Measurements from ENCODE around the gene TMEM169. TPM values are rescaled to one million over a fixed set of nuclear protein-coding genes. Genes with fewer than 3 reads are reported as not detected.

The TMEM169 gene
- total and polyA plus RNA-seq, 10 of the 15 experiments (the other 5 are each of a cell fraction or from before 2014, with no cell fraction given), result 0.23 to 3.2 (median 2.3) TPM

DNA sequence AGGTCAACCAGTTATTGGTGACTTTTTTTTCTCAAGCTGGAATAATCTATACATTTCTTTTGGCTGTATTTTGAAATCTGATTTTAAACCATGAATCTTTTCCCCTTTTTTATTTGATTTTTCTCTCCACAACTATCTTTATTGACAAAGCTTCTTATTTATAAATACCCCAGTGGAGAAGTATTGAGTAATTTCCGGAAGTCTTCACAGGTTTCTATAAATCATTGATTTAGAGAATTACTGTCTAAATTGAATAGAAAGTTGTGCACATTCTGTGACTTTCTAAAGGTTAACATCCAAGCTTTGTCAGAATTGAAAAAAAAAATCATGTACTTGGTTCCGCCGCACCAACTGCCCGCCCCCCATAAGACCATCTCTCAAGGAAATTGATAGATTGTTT is 67.3 kb downstream of the TMEM169 start (continued):
- TF ChIP-seq, protein P1, sequence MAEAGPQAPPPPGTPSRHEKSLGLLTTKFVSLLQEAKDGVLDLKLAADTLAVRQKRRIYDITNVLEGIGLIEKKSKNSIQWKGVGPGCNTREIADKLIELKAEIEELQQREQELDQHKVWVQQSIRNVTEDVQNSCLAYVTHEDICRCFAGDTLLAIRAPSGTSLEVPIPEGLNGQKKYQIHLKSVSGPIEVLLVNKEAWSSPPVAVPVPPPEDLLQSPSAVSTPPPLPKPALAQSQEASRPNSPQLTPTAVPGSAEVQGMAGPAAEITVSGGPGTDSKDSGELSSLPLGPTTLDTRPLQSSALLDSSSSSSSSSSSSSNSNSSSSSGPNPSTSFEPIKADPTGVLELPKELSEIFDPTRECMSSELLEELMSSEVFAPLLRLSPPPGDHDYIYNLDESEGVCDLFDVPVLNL (IDR thresholded peaks at IDR 0.05; ENCODE audit: low read depth, low read length), result no peak
- TF ChIP-seq, protein P2, sequence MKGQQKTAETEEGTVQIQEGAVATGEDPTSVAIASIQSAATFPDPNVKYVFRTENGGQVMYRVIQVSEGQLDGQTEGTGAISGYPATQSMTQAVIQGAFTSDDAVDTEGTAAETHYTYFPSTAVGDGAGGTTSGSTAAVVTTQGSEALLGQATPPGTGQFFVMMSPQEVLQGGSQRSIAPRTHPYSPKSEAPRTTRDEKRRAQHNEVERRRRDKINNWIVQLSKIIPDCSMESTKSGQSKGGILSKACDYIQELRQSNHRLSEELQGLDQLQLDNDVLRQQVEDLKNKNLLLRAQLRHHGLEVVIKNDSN (IDR thresholded peaks at IDR 0.05; ENCODE audit: borderline replicate concordance, extremely low read length, insufficient read depth, low read depth, low read length), result no peak
- TF ChIP-seq, protein P3, sequence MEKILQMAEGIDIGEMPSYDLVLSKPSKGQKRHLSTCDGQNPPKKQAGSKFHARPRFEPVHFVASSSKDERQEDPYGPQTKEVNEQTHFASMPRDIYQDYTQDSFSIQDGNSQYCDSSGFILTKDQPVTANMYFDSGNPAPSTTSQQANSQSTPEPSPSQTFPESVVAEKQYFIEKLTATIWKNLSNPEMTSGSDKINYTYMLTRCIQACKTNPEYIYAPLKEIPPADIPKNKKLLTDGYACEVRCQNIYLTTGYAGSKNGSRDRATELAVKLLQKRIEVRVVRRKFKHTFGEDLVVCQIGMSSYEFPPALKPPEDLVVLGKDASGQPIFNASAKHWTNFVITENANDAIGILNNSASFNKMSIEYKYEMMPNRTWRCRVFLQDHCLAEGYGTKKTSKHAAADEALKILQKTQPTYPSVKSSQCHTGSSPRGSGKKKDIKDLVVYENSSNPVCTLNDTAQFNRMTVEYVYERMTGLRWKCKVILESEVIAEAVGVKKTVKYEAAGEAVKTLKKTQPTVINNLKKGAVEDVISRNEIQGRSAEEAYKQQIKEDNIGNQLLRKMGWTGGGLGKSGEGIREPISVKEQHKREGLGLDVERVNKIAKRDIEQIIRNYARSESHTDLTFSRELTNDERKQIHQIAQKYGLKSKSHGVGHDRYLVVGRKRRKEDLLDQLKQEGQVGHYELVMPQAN (conservative IDR thresholded peaks at IDR 0.05), result no peak
- TF ChIP-seq, protein P4, sequence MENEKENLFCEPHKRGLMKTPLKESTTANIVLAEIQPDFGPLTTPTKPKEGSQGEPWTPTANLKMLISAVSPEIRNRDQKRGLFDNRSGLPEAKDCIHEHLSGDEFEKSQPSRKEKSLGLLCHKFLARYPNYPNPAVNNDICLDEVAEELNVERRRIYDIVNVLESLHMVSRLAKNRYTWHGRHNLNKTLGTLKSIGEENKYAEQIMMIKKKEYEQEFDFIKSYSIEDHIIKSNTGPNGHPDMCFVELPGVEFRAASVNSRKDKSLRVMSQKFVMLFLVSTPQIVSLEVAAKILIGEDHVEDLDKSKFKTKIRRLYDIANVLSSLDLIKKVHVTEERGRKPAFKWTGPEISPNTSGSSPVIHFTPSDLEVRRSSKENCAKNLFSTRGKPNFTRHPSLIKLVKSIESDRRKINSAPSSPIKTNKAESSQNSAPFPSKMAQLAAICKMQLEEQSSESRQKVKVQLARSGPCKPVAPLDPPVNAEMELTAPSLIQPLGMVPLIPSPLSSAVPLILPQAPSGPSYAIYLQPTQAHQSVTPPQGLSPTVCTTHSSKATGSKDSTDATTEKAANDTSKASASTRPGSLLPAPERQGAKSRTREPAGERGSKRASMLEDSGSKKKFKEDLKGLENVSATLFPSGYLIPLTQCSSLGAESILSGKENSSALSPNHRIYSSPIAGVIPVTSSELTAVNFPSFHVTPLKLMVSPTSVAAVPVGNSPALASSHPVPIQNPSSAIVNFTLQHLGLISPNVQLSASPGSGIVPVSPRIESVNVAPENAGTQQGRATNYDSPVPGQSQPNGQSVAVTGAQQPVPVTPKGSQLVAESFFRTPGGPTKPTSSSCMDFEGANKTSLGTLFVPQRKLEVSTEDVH (IDR thresholded peaks at IDR 0.05; ENCODE audit: low read depth, partially characterized antibody), result no peak
- TF ChIP-seq, protein P5, sequence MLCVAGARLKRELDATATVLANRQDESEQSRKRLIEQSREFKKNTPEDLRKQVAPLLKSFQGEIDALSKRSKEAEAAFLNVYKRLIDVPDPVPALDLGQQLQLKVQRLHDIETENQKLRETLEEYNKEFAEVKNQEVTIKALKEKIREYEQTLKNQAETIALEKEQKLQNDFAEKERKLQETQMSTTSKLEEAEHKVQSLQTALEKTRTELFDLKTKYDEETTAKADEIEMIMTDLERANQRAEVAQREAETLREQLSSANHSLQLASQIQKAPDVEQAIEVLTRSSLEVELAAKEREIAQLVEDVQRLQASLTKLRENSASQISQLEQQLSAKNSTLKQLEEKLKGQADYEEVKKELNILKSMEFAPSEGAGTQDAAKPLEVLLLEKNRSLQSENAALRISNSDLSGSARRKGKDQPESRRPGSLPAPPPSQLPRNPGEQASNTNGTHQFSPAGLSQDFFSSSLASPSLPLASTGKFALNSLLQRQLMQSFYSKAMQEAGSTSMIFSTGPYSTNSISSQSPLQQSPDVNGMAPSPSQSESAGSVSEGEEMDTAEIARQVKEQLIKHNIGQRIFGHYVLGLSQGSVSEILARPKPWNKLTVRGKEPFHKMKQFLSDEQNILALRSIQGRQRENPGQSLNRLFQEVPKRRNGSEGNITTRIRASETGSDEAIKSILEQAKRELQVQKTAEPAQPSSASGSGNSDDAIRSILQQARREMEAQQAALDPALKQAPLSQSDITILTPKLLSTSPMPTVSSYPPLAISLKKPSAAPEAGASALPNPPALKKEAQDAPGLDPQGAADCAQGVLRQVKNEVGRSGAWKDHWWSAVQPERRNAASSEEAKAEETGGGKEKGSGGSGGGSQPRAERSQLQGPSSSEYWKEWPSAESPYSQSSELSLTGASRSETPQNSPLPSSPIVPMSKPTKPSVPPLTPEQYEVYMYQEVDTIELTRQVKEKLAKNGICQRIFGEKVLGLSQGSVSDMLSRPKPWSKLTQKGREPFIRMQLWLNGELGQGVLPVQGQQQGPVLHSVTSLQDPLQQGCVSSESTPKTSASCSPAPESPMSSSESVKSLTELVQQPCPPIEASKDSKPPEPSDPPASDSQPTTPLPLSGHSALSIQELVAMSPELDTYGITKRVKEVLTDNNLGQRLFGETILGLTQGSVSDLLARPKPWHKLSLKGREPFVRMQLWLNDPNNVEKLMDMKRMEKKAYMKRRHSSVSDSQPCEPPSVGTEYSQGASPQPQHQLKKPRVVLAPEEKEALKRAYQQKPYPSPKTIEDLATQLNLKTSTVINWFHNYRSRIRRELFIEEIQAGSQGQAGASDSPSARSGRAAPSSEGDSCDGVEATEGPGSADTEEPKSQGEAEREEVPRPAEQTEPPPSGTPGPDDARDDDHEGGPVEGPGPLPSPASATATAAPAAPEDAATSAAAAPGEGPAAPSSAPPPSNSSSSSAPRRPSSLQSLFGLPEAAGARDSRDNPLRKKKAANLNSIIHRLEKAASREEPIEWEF (IDR thresholded peaks at IDR 0.05; ENCODE audit: insufficient replicate concordance, low read depth, low read length), result no peak
- TF ChIP-seq NRF1 (conservative IDR thresholded peaks at IDR 0.05; ENCODE audit: low read depth, low read length), result no peak
- TF ChIP-seq BRCA1 (IDR thresholded peaks at IDR 0.05; ENCODE audit: low read depth, low read length), result no peak
- no peak for TF ChIP-seq PAX5 (IDR thresholded peaks at IDR 0.05; ENCODE audit: borderline replicate concordance, low read depth, low read length)
- TF ChIP-seq MYB (IDR thresholded peaks at IDR 0.05; ENCODE audit: borderline replicate concordance, low read depth, low read length), result no peak
